Left colon (tissue), 2 donors: ENCODE data around the gene EPM2A. TPM values are rescaled to one million over a fixed set of nuclear protein-coding genes. Genes with fewer than 3 reads are reported as not detected.

Source experiments
- ATAC-seq: fragments of 200-7000 bp; cut with Tn5 transposase; one replicate; pipeline ENCODE4 v1.9.1; 2020; ENCODE audit warnings: mild to moderate bottlenecking, moderate library complexity
- DNase-seq, 2 donors: peaks; one replicate each; pipeline ENCODE4 v3.0.0-alpha.2; 2020
- intact Hi-C, 2 donors: fragments of 100-400 bp; cut with DNase I in 1 of 2; cut with micrococcal nuclease in 1 of 2; formaldehyde crosslinking; loops; one replicate each; pipeline versions ENCODE4 v1.11.2 to v1.14.0; 2022; cut with DNase I, micrococcal nuclease
- total RNA-seq, 2 donors: library from RNA; stranded (reverse); fragmentation: NEBNext Ultra II Directional; extraction: Animal tissue kit (Norgen Biotek cat#: 25700); gene quantifications; one replicate each; pipeline ENCODE4 v1.2.1, GENCODE V29; 2021
- donor health status: DM: no; HTN: no; CAD: no.
- donor health status: DM: yes; HTN: yes; CAD: no.

Gene EPM2A
- total RNA-seq, 2 donors from 2014 or later, result 4.3 to 7.6 TPM

- ATAC-seq (peak; percentile 88), DNase-seq (peak; percentile 91 to 92)
- intact Hi-C loops, result loop anchor here in 1 of 2 donors (5.0 to 10.0 kb wide), 2 partner anchors 83 to 150 kb away; no protein-coding TSS in a partner anchor
Measured at GRCh38 chr6:145734486-145735355, 599 bp downstream of the EPM2A start.

- no peak for DNase-seq
- ATAC-seq, result no peak
- intact Hi-C loops, result loop anchor here in 1 of 2 donors (10.0 kb wide), 1 partner anchor 151 kb away; no protein-coding TSS in a partner anchor
Measured at GRCh38 chr6:145733810-145734209, 1.5 kb downstream of the EPM2A start.

- intact Hi-C loops, result loop anchor here in 1 of 2 donors (10.0 kb wide), 1 partner anchor 152 kb away; no protein-coding TSS in a partner anchor
- ATAC-seq (no peak), DNase-seq (no peak)
Measured at GRCh38 chr6:145733207-145733606, 2.1 kb downstream of the EPM2A start.

GRCh38 chr6:145731447-145731846, 3.9 kb downstream of the EPM2A start:
- ATAC-seq (no peak), DNase-seq (no peak)
- intact Hi-C loops, result loop anchor here in 1 of 2 donors (10.0 kb wide), 1 partner anchor 153 kb away; no protein-coding TSS in a partner anchor

GRCh38 chr6:145729887-145730286, 5.4 kb downstream of the EPM2A start:
- ATAC-seq (no peak), DNase-seq (no peak)
- intact Hi-C loops, result loop anchor here in 1 of 2 donors (10.0 kb wide), 1 partner anchor 155 kb away; no protein-coding TSS in a partner anchor

- DNase-seq, result no peak
- no peak for ATAC-seq
- intact Hi-C loops, result no loop called here
Measured at GRCh38 chr6:145728444-145729385, 6.6 kb downstream of the EPM2A start.

GRCh38 chr6:145727817-145728388, 7.4 kb downstream of the EPM2A start:
- no peak for DNase-seq
- intact Hi-C loops, result no loop called here
- no peak for ATAC-seq

GRCh38 chr6:145725570-145725969, 9.8 kb downstream of the EPM2A start:
- DNase-seq (no peak), ATAC-seq (no peak)
- intact Hi-C loops, result no loop called here

GRCh38 chr6:145723646-145724045, 11.7 kb downstream of the EPM2A start:
- DNase-seq, result no peak

GRCh38 chr6:145722190-145722589, 13.1 kb downstream of the EPM2A start:
- no peak for DNase-seq
- intact Hi-C loops, result no loop called here
- ATAC-seq, result no peak

More at GRCh38 chr6:145723646-145724045, 11.7 kb downstream of the EPM2A start:
- ATAC-seq, result no peak
- intact Hi-C loops, result no loop called here

- intact Hi-C loops, result no loop called here
- ATAC-seq (no peak), DNase-seq (no peak)
Measured at GRCh38 chr6:145721144-145721543, 14.2 kb downstream of the EPM2A start.

- DNase-seq (no peak), ATAC-seq (no peak)
- intact Hi-C loops, result no loop called here
Measured at GRCh38 chr6:145715426-145715825, 19.9 kb downstream of the EPM2A start.

- intact Hi-C loops, result no loop called here
- no peak for DNase-seq
- ATAC-seq, result no peak
Measured at GRCh38 chr6:145714731-145715130, 20.6 kb downstream of the EPM2A start.

- DNase-seq (no peak), ATAC-seq (no peak)
- intact Hi-C loops, result no loop called here
Measured at GRCh38 chr6:145713773-145714172, 21.5 kb downstream of the EPM2A start.

GRCh38 chr6:145711372-145711771, 23.9 kb downstream of the EPM2A start:
- ATAC-seq (no peak), DNase-seq (no peak)
- intact Hi-C loops, result no loop called here

- ATAC-seq, result no peak
- DNase-seq, result no peak
- intact Hi-C loops, result no loop called here
Measured at GRCh38 chr6:145707397-145707796, 27.9 kb downstream of the EPM2A start.

- DNase-seq (no peak), ATAC-seq (no peak)
- intact Hi-C loops, result no loop called here
Measured at GRCh38 chr6:145705561-145705960, 29.8 kb downstream of the EPM2A start.

GRCh38 chr6:145704143-145704781, 31.1 kb downstream of the EPM2A start:
- DNase-seq, result no peak
- ATAC-seq, result no peak
- intact Hi-C loops, result no loop called here
